Measurements from ENCODE around the gene SUN1. TPM values are rescaled to one million over a fixed set of nuclear protein-coding genes. Genes with fewer than 3 reads are reported as not detected.

SUN1 gene
- total and polyA plus RNA-seq, 2 experiments from 2014 or later = 63.3 to 145 TPM

DNA sequence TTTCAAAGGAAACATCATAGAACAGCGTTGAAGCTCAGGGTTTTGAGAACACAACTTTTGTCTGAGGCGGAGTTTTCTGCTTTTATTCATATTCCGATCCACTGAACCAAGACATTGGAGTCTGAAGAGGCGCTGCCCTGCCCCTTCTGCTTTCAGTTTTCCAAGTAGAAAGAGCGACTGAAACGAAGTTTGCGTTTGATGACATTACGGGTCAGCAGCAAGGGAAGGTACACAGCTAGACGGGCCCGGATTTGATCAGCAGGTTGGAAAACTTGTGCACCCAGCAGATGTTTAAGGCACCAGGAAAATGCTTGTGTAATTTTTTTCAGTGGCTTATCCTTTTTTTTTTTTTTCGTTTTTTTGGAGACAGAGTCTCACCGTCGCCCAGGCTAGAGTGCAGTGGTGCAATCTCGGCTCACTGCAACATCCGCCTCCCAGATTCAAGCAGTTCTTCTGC, 720 bp downstream of the SUN1 start (continued):
- TF ChIP-seq, protein P1, sequence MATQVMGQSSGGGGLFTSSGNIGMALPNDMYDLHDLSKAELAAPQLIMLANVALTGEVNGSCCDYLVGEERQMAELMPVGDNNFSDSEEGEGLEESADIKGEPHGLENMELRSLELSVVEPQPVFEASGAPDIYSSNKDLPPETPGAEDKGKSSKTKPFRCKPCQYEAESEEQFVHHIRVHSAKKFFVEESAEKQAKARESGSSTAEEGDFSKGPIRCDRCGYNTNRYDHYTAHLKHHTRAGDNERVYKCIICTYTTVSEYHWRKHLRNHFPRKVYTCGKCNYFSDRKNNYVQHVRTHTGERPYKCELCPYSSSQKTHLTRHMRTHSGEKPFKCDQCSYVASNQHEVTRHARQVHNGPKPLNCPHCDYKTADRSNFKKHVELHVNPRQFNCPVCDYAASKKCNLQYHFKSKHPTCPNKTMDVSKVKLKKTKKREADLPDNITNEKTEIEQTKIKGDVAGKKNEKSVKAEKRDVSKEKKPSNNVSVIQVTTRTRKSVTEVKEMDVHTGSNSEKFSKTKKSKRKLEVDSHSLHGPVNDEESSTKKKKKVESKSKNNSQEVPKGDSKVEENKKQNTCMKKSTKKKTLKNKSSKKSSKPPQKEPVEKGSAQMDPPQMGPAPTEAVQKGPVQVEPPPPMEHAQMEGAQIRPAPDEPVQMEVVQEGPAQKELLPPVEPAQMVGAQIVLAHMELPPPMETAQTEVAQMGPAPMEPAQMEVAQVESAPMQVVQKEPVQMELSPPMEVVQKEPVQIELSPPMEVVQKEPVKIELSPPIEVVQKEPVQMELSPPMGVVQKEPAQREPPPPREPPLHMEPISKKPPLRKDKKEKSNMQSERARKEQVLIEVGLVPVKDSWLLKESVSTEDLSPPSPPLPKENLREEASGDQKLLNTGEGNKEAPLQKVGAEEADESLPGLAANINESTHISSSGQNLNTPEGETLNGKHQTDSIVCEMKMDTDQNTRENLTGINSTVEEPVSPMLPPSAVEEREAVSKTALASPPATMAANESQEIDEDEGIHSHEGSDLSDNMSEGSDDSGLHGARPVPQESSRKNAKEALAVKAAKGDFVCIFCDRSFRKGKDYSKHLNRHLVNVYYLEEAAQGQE (IDR thresholded peaks at IDR 0.05; ENCODE audit: unreplicated experiment) = no peak
- TF ChIP-seq NANOG (IDR thresholded peaks at IDR 0.05; ENCODE audit: borderline replicate concordance) = no peak

DNA sequence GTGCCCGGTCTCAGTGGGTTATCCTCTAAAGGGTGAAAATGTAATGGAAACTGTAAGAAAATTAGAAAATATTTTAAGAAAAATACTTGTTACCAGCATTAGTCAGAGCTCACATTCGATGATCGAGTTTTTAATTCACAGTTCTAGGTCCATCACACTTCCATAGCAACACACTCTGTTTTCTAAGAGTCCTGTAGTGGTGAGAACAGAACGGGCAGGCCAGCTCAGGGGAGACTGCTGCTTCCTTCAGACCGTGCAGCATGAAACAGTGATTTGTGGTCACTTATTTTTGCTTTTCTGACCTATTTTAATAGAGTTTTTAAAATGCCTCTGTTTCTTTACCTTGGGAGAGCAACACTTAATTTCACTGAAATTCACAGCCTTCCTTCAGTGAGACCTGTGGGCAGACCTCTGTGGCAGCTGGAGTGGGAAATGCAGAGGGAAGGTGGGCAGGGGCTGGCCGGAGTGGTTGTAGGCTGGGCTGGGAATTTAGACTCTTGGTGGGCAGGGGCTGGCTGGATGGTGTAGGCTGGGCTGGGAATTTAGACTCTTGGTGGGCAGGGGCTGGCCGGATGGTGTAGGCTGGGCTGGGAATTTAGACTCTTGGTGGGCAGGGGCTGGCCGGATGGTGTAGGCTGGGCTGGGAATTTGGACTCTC, 1.5 kb downstream of the SUN1 start:
- Histone ChIP-seq H2AFZ (no peak overlapping the region), H3K9me2 (ENCODE audit: insufficient read depth) (no peaks in the 10 kb centered on the region), H3K27me3 (ENCODE audit: insufficient read depth) (no peaks in the 10 kb centered on the region), H3K4me2 (no peak overlapping the region), H4K20me1 (replicated peaks; ENCODE audit: insufficient read depth) (peaks cover 70% of the 10 kb centered on the region), H3K4me1 (ENCODE audit: insufficient read depth) (peaks cover 17% of the 10 kb centered on the region), H3K27ac (ENCODE audit: low read depth) (no peak overlapping the region), H3F3A (replicated peaks; ENCODE audit: low read depth) (no peaks in the 10 kb centered on the region), H3K36me3 (ENCODE audit: insufficient read depth) (no peaks in the 10 kb centered on the region; the same call in 1 of the 2 replicates), H3K79me2 (replicated peaks; ENCODE audit: insufficient read depth) (peaks cover 98% of the 10 kb centered on the region), H3K4me3 (no peak overlapping the region)
- H3K27ac Mint-ChIP-seq = peak overlapping the region; percentile 69
- DNase-seq (ENCODE audit: low spot score) (no peak), ATAC-seq (no peak)
- peaks cover 13% of the 10 kb centered on the region for H3K27me3 Mint-ChIP-seq (ENCODE audit: insufficient read depth, low read depth, poor library complexity)
- TF ChIP-seq, protein P2, sequence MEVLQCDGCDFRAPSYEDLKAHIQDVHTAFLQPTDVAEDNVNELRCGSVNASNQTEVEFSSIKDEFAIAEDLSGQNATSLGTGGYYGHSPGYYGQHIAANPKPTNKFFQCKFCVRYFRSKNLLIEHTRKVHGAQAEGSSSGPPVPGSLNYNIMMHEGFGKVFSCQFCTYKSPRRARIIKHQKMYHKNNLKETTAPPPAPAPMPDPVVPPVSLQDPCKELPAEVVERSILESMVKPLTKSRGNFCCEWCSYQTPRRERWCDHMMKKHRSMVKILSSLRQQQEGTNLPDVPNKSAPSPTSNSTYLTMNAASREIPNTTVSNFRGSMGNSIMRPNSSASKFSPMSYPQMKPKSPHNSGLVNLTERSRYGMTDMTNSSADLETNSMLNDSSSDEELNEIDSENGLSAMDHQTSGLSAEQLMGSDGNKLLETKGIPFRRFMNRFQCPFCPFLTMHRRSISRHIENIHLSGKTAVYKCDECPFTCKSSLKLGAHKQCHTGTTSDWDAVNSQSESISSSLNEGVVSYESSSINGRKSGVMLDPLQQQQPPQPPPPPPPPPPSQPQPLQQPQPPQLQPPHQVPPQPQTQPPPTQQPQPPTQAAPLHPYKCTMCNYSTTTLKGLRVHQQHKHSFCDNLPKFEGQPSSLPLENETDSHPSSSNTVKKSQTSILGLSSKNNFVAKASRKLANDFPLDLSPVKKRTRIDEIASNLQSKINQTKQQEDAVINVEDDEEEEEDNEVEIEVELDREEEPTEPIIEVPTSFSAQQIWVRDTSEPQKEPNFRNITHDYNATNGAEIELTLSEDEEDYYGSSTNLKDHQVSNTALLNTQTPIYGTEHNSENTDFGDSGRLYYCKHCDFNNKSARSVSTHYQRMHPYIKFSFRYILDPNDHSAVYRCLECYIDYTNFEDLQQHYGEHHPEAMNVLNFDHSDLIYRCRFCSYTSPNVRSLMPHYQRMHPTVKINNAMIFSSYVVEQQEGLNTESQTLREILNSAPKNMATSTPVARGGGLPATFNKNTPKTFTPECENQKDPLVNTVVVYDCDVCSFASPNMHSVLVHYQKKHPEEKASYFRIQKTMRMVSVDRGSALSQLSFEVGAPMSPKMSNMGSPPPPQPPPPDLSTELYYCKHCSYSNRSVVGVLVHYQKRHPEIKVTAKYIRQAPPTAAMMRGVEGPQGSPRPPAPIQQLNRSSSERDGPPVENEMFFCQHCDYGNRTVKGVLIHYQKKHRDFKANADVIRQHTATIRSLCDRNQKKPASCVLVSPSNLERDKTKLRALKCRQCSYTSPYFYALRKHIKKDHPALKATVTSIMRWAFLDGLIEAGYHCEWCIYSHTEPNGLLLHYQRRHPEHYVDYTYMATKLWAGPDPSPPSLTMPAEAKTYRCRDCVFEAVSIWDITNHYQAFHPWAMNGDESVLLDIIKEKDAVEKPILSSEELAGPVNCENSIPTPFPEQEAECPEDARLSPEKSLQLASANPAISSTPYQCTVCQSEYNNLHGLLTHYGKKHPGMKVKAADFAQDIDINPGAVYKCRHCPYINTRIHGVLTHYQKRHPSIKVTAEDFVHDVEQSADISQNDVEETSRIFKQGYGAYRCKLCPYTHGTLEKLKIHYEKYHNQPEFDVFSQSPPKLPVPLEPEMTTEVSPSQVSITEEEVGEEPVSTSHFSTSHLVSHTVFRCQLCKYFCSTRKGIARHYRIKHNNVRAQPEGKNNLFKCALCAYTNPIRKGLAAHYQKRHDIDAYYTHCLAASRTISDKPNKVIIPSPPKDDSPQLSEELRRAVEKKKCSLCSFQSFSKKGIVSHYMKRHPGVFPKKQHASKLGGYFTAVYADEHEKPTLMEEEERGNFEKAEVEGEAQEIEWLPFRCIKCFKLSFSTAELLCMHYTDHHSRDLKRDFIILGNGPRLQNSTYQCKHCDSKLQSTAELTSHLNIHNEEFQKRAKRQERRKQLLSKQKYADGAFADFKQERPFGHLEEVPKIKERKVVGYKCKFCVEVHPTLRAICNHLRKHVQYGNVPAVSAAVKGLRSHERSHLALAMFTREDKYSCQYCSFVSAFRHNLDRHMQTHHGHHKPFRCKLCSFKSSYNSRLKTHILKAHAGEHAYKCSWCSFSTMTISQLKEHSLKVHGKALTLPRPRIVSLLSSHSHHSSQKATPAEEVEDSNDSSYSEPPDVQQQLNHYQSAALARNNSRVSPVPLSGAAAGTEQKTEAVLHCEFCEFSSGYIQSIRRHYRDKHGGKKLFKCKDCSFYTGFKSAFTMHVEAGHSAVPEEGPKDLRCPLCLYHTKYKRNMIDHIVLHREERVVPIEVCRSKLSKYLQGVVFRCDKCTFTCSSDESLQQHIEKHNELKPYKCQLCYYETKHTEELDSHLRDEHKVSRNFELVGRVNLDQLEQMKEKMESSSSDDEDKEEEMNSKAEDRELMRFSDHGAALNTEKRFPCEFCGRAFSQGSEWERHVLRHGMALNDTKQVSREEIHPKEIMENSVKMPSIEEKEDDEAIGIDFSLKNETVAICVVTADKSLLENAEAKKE (CRISPR knock-in tag; IDR thresholded peaks at IDR 0.05) = no peak
- TF ChIP-seq ZNF114 (CRISPR knock-in tag; IDR thresholded peaks at IDR 0.05) (no peak), ZNF331 (CRISPR knock-in tag; IDR thresholded peaks at IDR 0.05; ENCODE audit: low read depth) (no peak), POLR2AphosphoS5 (IDR thresholded peaks at IDR 0.05; ENCODE audit: low read depth) (no peak), EZH2phosphoT487 (IDR thresholded peaks at IDR 0.05; ENCODE audit: unreplicated experiment) (no peak), JUNB (IDR thresholded peaks at IDR 0.05; ENCODE audit: unreplicated experiment) (no peak)
- TF ChIP-seq, protein P1 (IDR thresholded peaks at IDR 0.05; ENCODE audit: unreplicated experiment) = no peak
- peaks cover 30% of the 10 kb centered on the region for H3K36me3 Mint-ChIP-seq (ENCODE audit: low read depth)
- no peaks in the 10 kb centered on the region for H3K9me3 Mint-ChIP-seq
- peaks cover 44% of the 10 kb centered on the region for H3K4me1 Mint-ChIP-seq
- no peak overlapping the region for H3K4me3 Mint-ChIP-seq

Measured in GM23338 (cell line).